Lower leg skin (tissue), 3 donors: ENCODE measurements around the gene SMAGP.

Experiments used
- POLR2A ChIP-seq, 2 donors: fragments of 450-650 bp; IDR thresholded peaks; one replicate each; pipeline ENCODE4 v1.6.1; 2016 to 2017; ENCODE audit warnings: antibody characterized with exemption in 2 of 2, mild to moderate bottlenecking in 1 of 2, moderate library complexity in 1 of 2
- TF ChIP-seq, protein P1 (sequence below), 3 donors: fragments of 450-650 bp; IDR thresholded peaks; one replicate each; pipeline ENCODE4 v1.5.1; 2016; ENCODE audit warnings: antibody characterized with exemption in 3 of 3, mild to moderate bottlenecking in 3 of 3, moderate library complexity in 2 of 3

DNA sequence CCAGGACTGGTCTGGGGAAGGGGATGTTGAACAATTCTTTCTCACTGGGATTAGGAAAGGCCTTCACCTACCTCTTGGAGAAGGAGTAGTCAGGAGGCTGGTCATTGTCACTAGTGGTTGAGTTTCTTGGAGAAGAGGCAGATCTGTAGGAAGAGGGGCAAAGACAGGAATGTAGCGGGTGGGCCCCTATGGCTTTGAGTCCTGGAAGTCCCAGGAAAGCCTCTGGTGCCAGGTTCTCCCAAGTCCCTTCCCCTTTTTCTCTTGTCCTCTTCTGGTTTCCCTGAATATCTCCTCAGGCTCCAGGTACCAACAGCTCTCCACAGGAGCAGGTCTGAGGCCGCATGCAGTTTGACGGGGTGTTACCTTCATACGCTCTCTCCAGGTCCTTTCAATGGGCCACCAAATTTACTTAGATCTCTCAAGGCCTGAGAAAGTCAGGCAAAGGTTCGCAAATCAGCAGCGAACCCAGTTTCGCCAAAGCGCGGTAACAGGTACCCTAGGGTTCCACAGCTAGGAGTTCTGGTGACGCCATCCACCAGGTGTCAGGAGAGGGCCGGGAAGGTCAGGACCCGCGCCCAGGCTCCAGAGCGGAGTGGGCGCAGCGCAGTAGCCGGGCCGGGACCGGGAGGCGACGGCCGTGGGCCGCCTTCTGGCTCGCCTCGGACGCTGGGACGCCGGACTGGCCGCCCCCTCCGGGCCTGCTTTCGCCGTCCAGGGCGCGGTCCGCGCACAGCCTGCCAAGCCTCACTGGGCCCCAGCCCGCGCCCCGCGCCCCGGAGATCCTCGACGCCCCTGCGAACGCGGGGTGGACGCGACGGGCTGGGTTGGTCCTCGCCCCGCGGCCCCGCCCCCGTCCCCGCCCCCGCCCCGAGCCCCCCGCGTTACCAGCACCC, 795 bp downstream of the SMAGP start:
- TF ChIP-seq, protein P1, sequence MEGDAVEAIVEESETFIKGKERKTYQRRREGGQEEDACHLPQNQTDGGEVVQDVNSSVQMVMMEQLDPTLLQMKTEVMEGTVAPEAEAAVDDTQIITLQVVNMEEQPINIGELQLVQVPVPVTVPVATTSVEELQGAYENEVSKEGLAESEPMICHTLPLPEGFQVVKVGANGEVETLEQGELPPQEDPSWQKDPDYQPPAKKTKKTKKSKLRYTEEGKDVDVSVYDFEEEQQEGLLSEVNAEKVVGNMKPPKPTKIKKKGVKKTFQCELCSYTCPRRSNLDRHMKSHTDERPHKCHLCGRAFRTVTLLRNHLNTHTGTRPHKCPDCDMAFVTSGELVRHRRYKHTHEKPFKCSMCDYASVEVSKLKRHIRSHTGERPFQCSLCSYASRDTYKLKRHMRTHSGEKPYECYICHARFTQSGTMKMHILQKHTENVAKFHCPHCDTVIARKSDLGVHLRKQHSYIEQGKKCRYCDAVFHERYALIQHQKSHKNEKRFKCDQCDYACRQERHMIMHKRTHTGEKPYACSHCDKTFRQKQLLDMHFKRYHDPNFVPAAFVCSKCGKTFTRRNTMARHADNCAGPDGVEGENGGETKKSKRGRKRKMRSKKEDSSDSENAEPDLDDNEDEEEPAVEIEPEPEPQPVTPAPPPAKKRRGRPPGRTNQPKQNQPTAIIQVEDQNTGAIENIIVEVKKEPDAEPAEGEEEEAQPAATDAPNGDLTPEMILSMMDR (IDR thresholded peaks at IDR 0.05), result no peak
- no peak for TF ChIP-seq POLR2A (IDR thresholded peaks at IDR 0.05)
